HG03432 (cell line): ENCODE data around the gene GPR15LG.
"Not testable (repeated sequence)": the region's sequence is repeated elsewhere in the genome, so short reads cannot be mapped to it uniquely, and the experiment has no call there.

Experiments used
- ATAC-seq: cut with Tn5 transposase; IDR thresholded peaks from one replicate; pipeline ENCODE4 v1.9.1; 2021; ENCODE audit warnings: mild to moderate bottlenecking, moderate library complexity; ENCODE audit not compliant: unreplicated experiment

The GPR15LG gene

GRCh38 chr10:84164442-84164841, 9.2 kb upstream of the GPR15LG start:
- no peak for ATAC-seq

- ATAC-seq = peak; percentile 65
These were observed 6.8 kb upstream of the GPR15LG start for GRCh38 chr10:84166620-84167288.

GRCh38 chr10:84167289-84167653, 6.3 kb upstream of the GPR15LG start:
- peak; percentile 22 for ATAC-seq

GRCh38 chr10:84168382-84168781, 5.2 kb upstream of the GPR15LG start:
- not testable (repeated sequence) for ATAC-seq

GRCh38 chr10:84171237-84171636, 2.4 kb upstream of the GPR15LG start:
- not testable (repeated sequence) for ATAC-seq

- peak; percentile 41 for ATAC-seq
These were observed 1.7 kb upstream of the GPR15LG start for GRCh38 chr10:84171700-84172466.

GRCh38 chr10:84172467-84173356, 889 bp upstream of the GPR15LG start:
- peak; percentile 67 for ATAC-seq

GRCh38 chr10:84175436-84175835, 1.8 kb downstream of the GPR15LG start:
- no peak for ATAC-seq

GRCh38 chr10:84176351-84176750, 2.8 kb downstream of the GPR15LG start:
- ATAC-seq = no peak

- no peak for ATAC-seq
These were observed 3.4 kb downstream of the GPR15LG start for GRCh38 chr10:84176836-84177474.

- peak; percentile 55 for ATAC-seq
These were observed 4.0 kb downstream of the GPR15LG start for GRCh38 chr10:84177541-84178141.

GRCh38 chr10:84178160-84178609, 4.6 kb downstream of the GPR15LG start:
- no peak for ATAC-seq

- ATAC-seq = peak; percentile 92
These were observed 5.6 kb downstream of the GPR15LG start for GRCh38 chr10:84179059-84179710.

- ATAC-seq = not testable (repeated sequence)
These were observed 6.8 kb downstream of the GPR15LG start for GRCh38 chr10:84180386-84180785.

- ATAC-seq = no peak
These were observed 8.0 kb downstream of the GPR15LG start for GRCh38 chr10:84181631-84182030.

GRCh38 chr10:84184517-84184916, 10.9 kb downstream of the GPR15LG start:
- peak; percentile 64 for ATAC-seq

- no peak for ATAC-seq
These were observed 12.1 kb downstream of the GPR15LG start for GRCh38 chr10:84185526-84186175.

GRCh38 chr10:84188815-84189214, 15.2 kb downstream of the GPR15LG start:
- no peak for ATAC-seq

- no peak for ATAC-seq
These were observed 17.0 kb downstream of the GPR15LG start for GRCh38 chr10:84190621-84191020.
